ENCODE results near the gene ANP32E.

Gene ANP32E

GRCh38 chr1:150180474-150180873 lies 55.4 kb downstream of the ANP32E start:
- H3K9ac ChIP-seq (ENCODE audit: low read length) = no peak overlapping the region
- no peaks in the 10 kb centered on the region for H3K79me2 ChIP-seq (ENCODE audit: insufficient read depth, low read length)
- no peak overlapping the region for H3K27ac ChIP-seq (ENCODE audit: low read depth, low read length)
- no peak overlapping the region for H2AFZ ChIP-seq (ENCODE audit: low read depth, low read length, severe bottlenecking)
- H3K9me3 ChIP-seq (ENCODE audit: insufficient read depth, low read length) = no peaks in the 10 kb centered on the region
- no peaks in the 10 kb centered on the region for H3K9me2 ChIP-seq (replicated peaks; ENCODE audit: insufficient read depth, low read length)
- no peaks in the 10 kb centered on the region for H3F3A ChIP-seq (ENCODE audit: insufficient read depth)
- TF ChIP-seq EZH2phosphoT487 (conservative IDR thresholded peaks at IDR 0.05; ENCODE audit: low read length) (no peak), CTCF (IDR thresholded peaks at IDR 0.05; ENCODE audit: insufficient read depth, low read length, poor library complexity, severe bottlenecking) (no peak)
- no peaks in the 10 kb centered on the region for H3K36me3 ChIP-seq (ENCODE audit: low read length)
- no peaks in the 10 kb centered on the region for H4K20me1 ChIP-seq (ENCODE audit: low read depth, low read length)
- H3K4me3 ChIP-seq (ENCODE audit: insufficient read depth, low read length, poor library complexity, severe bottlenecking) = no peak overlapping the region
- H3K4me2 ChIP-seq (ENCODE audit: low read depth, low read length, poor library complexity, severe bottlenecking) = no peak overlapping the region
- no peaks in the 10 kb centered on the region for H3K27me3 ChIP-seq (ENCODE audit: low read length)

GRCh38 chr1:150179867-150180266 lies 56.0 kb downstream of the ANP32E start:
- no peak for TF ChIP-seq EZH2phosphoT487 (conservative IDR thresholded peaks at IDR 0.05; ENCODE audit: low read length)
- TF ChIP-seq CTCF (IDR thresholded peaks at IDR 0.05; ENCODE audit: insufficient read depth, low read length, poor library complexity, severe bottlenecking) = no peak
- H3K79me2 ChIP-seq (ENCODE audit: insufficient read depth, low read length) = no peaks in the 10 kb centered on the region

GRCh38 chr1:150178548-150178947 lies 57.4 kb downstream of the ANP32E start:
- Histone ChIP-seq H3K9me2 (replicated peaks; ENCODE audit: insufficient read depth, low read length) (no peaks in the 10 kb centered on the region), H3K9ac (ENCODE audit: low read length) (no peak overlapping the region), H3K4me2 (ENCODE audit: low read depth, low read length, poor library complexity, severe bottlenecking) (no peak overlapping the region), H3K27ac (ENCODE audit: low read depth, low read length) (no peak overlapping the region), H3K4me3 (ENCODE audit: insufficient read depth, low read length, poor library complexity, severe bottlenecking) (no peak overlapping the region), H2AFZ (ENCODE audit: low read depth, low read length, severe bottlenecking) (no peak overlapping the region), H3K9me3 (ENCODE audit: insufficient read depth, low read length) (no peaks in the 10 kb centered on the region), H4K20me1 (ENCODE audit: low read depth, low read length) (no peaks in the 10 kb centered on the region), H3K79me2 (ENCODE audit: insufficient read depth, low read length) (no peaks in the 10 kb centered on the region), H3F3A (ENCODE audit: insufficient read depth) (no peaks in the 10 kb centered on the region), H3K27me3 (ENCODE audit: low read length) (no peaks in the 10 kb centered on the region), H3K36me3 (ENCODE audit: low read length) (no peaks in the 10 kb centered on the region)
- TF ChIP-seq EZH2phosphoT487 (conservative IDR thresholded peaks at IDR 0.05; ENCODE audit: low read length) (no peak), CTCF (IDR thresholded peaks at IDR 0.05; ENCODE audit: insufficient read depth, low read length, poor library complexity, severe bottlenecking) (no peak)

More at GRCh38 chr1:150179867-150180266, 56.0 kb downstream of the ANP32E start:
- Histone ChIP-seq H3K9ac (ENCODE audit: low read length) (no peak overlapping the region), H3K27me3 (ENCODE audit: low read length) (no peaks in the 10 kb centered on the region), H3K4me2 (ENCODE audit: low read depth, low read length, poor library complexity, severe bottlenecking) (no peak overlapping the region), H2AFZ (ENCODE audit: low read depth, low read length, severe bottlenecking) (no peak overlapping the region), H3K9me3 (ENCODE audit: insufficient read depth, low read length) (no peaks in the 10 kb centered on the region), H3K9me2 (replicated peaks; ENCODE audit: insufficient read depth, low read length) (no peaks in the 10 kb centered on the region), H3K27ac (ENCODE audit: low read depth, low read length) (no peak overlapping the region), H4K20me1 (ENCODE audit: low read depth, low read length) (no peaks in the 10 kb centered on the region), H3K4me3 (ENCODE audit: insufficient read depth, low read length, poor library complexity, severe bottlenecking) (no peak overlapping the region), H3K36me3 (ENCODE audit: low read length) (no peaks in the 10 kb centered on the region), H3F3A (ENCODE audit: insufficient read depth) (no peaks in the 10 kb centered on the region)
